ENCODE results near the gene KIRREL3.

DNA sequence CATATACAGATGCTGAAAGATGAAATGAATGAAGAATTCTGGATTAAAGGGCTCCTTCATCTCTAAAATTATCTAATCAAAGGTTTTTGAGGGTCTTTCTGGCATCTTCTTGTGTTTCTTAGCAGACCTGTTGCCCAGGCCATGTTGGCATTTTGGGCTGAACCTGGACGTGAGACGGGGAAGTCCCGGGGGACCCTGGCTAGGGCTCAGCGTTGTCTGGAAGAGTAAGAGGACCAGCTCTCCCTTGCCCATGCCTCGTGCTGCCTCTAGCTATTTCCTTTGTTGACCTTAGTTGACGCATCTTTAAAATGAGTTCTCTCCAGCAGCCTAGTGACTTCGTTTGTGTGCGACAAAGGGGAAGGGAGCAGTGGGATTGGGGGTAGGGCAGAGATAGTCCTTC lies 492.9 kb downstream of the KIRREL3 start:
- TF ChIP-seq EP300 (IDR thresholded peaks at IDR 0.05; ENCODE audit: borderline replicate concordance in 1 of 2, low read depth in 1 of 2, low read length in 1 of 2): no peak
- no peak for TF ChIP-seq CTCF (IDR thresholded peaks at IDR 0.05)

Measured in SK-N-SH (cell line).